ENCODE results near the gene LRWD1.

DNA sequence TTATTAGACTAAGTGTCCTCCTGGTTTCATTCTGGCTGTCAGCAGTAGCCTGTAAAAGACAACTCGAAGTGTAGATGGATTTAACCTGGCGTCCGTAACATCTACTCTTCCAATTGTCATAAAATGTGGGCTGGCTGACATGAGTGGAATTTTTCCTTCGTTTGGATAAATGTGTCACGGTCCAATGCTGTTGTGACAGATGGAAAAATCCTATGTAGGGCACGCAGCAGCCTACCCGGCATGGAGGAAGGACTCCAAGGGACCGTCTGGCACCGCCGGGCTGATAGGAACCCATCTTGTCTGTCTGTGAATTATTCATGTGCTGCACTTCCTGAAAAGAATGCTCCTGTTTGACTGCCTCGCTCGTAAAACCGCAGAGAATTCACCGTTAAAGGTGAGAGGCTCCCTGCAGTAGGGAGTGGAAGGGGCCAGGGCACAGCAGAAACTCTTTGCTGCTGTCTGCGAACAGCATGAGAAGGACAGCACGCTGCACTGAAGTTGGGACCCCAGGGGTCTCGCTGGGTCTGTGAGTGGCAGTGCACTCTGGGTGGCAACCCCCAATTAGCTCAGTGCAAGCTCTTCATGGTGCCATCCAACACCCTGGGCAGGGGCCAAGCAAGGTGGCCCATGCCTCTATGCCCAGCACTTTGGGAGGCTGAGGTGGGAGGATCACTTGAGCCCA is 33.0 kb upstream of the LRWD1 start:
- no peak for TF ChIP-seq CTCF (conservative IDR thresholded peaks at IDR 0.05; ENCODE audit: low read depth, low read length)
- no peak for TF ChIP-seq EZH2 (IDR thresholded peaks at IDR 0.05; ENCODE audit: borderline replicate concordance, low read depth, low read length, poor library complexity, severe bottlenecking)

Measured in A673 (cell line).